SKM-1 treated with dmso at 0.1 percent for 144 hours (cell line): ENCODE results near the gene YARS1.

Source experiments
- DNase-seq: peaks from one replicate; lab custom pipeline; 2025; ENCODE audit not compliant: unreplicated experiment; lab: John Stamatoyannopoulos, UW

The YARS1 gene

GRCh38 chr1:32817159-32817814 is at the start of gene YARS1, which contains the start of gene S100PBP:
Gene YARS1 (minus strand): TSS chr1:32817358. CDS start chr1:32817244, 114 bp downstream.
Gene S100PBP (plus strand): TSS chr1:32817653. CDS start chr1:32826100, 8,447 bp downstream.
- DNase-seq = peak; percentile 96

DNA sequence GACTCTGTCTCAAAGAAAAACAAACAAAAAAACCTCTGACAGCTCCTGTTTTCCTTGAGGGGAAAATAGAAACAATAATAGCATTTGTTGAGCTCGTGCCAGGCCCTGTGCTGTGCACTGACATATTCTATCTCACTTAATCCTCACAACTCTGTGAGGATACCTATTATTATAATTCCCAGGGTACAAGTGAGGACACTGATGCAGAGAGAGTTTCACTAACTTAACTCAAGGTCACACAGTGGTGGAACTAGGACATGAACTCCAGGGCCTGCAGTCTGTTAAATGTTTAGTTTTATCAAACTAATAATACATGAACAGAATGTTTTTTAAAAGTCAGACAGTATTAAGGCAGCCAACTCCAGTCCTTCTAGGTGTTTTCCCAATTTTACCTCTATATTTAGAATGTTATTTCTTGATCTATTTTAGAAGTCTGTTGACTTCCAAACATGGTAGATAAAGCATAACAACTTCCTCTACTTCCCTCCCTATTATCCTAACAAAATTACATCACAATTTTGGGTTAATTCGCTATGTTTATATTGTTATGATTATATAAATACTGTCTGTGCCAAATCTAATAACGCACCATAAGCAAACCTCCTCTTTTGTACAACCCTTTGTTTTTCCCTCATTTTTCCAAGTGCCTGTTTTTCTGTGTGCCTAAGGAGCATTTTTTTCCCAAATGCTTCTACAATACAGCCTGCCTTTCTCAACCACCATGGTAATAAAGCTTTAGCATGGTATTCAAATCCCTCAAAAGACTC is 48.7 kb upstream of the YARS1 start:
- DNase-seq = no peak

- DNase-seq = no peak
Observed at GRCh38 chr1:32864375-32865019, 47.3 kb upstream of the YARS1 start.

DNA sequence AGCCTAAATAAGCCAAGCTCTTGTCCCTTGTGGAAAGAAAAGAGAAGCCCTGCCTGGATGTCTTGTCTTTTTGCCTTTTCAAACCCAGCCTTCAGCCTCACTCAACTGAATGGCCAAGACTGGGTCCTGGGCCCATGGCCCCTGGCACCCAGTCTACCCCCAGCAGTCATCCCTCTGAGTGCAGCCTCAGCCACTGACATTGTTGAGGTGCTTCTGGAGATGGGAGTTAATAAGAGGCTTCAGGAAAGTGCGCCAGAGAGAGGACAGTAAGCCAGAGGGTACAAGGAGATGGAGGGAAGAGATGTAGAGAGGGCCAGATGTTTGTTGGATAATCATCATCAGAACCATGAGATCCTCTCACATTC is 46.7 kb upstream of the YARS1 start:
- no peak for DNase-seq

GRCh38 chr1:32863218-32863880 is 46.2 kb upstream of the YARS1 start:
- DNase-seq = no peak

DNA sequence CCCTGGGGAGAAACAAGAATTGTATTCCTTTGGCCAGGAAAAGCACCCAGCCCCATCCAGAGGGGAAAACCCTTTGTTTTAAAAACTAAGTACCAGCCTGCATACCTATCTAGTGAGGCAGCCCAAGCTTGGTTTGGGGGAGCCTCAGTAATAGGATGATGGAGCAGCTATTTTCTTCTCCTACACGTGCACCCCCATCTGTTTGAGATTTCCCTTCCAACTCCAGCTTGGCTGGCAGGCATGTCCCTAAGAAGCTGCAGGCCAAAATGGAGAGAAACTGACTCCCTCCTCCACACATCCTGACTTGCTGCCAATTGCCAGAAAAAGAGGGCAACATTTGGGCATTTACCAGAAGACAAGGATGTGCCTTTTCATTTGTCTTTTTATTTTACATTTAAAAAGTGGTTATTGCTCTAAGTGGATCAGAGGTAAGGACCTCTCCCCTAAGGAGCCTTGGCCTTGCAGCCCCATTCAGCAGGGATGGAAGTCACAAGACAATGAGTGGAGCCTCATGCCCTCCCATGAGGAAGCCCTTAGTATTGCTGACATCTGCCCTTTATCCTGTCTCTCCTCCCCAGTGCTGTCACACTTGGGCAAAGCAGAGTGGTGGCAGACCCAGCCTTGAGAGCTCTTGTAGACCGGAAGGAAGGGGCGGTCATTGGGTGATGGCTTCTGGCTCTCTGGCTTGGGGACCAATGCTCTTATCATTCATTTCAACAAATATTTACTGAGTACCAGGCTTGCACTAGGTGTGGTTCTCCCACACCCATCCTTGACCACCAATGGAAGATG is 44.9 kb upstream of the YARS1 start:
- no peak for DNase-seq

DNA sequence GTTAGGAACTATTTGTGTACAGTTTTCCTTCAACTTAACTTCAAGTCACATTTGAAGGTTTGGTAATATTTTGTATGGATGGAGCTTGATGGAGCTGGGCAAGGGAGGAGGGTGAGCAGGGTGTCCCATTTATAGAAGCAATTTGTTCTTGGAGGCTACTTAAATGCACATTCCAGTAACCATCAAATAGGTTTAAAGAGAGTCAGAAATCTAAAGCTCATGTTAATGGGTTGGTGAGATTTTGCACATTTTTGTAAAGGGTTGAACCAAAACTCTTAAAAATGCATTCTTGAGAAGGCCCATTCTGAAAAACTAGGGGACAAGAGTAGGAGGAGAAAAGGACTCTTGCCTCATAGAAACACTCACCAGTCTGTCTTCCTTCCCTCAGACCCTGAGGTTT is 43.4 kb upstream of the YARS1 start:
- DNase-seq = no peak

DNA sequence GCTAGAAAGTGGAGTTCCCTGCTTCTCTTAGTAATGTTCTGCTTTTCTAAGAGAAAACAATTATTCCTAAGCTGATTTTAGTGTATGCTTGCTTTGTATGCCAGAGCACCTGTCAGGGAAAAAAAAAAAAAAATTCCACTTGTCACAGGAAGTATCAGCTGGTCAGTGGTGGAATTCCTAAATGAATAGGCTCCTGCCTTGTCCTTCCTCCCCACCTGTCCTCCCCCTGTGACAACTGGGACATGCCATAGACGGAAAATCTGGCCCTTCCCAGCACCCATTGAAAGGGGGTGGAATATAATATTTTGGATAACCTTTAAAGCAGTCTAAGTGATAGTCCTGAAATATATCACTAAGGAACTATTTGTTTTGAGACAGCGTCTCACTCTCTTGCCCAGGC is 42.8 kb upstream of the YARS1 start:
- DNase-seq = no peak

GRCh38 chr1:32858791-32859190 is 41.6 kb upstream of the YARS1 start:
- no peak for DNase-seq

- DNase-seq = no peak
Observed at GRCh38 chr1:32858136-32858535, 41.0 kb upstream of the YARS1 start.

DNA sequence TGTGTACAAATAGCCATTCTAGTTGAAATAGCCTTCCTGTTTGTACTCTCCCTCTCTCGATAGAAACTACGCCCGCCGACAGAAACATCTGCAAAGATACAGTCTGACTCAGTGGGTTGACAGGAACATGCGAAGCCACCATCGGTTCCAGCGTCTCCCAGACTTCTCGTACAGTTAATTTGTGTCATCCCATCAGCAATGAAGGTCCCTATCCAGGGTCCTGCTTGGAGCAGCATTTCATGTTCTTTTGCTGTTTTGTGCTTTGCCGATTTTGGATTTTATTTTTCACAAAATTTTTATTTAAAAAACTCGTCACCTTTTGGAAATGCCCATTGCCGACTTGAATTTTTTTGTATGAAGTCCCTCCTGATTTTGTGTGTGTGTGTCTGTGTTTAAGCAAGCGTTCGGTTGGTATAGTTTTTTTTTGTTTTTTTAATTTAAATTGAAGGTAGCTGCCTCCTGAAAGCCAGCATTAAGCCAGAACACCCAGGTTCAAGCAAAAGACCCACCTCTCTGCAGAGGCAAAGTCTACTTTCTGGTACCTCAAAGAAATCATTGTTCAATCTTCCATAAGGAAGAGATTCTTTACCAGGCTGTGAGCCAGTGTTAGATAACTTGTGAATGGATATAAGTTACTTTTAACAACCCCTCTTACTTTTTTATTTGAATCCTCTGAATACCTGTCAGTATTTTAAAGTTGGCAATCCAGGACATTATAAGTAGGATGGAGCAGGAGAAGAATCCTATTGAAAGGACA is 38.9 kb upstream of the YARS1 start:
- DNase-seq = no peak

DNA sequence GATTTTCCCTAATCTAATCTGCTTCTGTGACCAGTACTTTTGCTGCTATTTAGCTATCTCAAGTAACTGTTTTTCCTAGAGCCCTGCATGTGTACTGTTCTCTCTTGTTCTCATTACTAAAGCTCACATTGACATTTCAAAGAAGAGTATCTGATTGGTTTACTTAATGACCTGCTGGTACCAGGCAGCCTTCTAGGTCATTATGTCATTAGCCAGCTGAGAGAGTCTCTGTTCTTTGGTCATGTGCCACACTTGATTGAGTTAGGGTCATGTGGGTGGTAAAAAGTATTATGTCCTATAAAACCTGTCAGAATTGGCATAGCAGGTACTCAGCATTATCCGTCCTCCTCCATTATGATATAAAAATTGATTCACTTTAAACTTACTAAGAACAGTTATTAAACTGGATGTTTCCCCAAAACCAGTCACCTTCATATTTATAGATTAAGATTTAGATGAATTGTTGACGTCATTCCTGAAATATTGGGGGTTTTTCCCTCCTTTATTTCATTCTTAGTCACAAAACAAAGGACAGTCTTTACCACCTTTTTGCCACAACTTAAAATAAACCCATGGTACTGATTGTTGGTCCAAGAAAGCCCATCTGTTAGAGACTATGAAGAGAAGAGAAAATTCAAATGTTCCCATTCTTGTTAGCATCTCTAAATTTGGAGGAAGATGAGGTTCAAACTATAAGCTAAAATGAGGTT is 31.4 kb upstream of the YARS1 start:
- no peak for DNase-seq

- no peak for DNase-seq
Observed at GRCh38 chr1:32831878-32832277, 14.7 kb upstream of the YARS1 start.

- no peak for DNase-seq
Observed at GRCh38 chr1:32830092-32830852, 13.1 kb upstream of the YARS1 start.

DNA sequence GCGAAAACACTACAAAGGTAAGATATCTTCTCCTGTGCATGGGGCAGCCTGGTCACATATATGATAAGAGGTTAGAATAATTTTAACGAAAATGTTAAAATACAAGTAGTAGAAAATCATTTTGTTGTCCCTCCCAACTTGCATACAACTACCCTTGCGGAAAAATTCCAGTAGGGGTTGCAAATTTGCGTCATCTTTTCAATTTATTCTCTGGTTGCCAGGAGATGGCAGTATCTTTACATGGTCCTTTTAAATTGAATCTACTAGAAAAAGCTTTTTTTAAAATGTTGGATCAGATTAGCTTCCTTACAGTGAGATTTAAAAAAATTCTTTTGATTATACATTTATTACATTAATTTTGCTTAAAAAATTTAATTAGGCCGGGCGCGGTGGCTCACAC is 11.2 kb upstream of the YARS1 start:
- no peak for DNase-seq

DNA sequence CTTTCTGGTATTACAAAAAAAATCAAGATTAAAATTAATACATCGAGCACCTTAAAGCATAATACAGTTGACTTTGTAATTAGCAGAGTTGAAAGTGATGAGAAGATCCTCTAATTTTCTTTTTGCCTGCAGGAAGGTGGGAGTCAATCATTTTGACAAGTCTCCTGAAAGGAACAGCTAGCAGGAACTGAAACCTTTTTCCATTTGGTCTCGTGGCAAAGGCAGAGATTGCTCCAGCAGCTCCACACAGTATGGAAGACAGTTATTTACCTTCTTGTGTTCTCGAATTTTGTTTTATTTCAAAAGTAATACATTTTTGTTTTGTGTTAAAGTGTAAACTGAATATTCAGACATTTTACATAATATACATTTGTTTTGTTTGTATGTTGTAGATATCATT is 8.0 kb upstream of the YARS1 start:
- DNase-seq = no peak

DNA sequence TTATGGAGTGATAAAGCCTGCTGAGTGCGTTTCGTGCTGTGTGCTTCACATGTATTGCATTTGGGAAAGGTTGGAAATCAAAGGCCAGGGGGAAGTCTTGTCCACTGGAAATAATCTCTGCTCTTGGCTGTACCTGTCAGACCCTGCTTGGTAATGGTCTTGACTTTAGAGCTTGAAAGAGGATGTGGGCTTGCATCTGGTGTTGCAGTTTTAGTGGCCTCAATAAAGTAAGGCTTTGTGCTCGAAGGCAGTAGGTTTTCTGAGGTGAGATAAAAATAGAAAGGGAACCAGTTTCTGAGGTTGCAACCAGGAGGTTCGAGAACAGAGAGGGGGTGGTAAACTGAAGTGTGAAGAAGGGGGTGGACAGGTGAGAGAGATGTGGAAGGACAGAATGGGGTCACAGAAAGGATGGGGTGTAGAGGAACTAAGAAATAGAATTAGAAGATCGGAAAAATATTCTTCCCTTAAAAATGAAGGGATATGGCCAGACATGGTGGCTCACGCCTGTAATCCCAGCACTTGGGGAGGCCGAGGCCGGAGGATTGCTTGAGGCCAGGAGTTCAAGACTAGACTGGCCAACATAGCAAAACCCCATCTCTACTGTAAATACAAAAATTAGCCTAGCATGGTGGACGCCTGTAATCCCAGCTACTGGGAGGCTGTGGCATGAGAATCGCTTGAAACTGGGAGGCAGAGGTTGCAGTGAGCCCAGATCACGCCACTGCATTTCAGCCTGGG is 1.8 kb upstream of the YARS1 start:
- DNase-seq = peak; percentile 62
